OCI-LY3 (cell line): ENCODE results near the gene KCTD13.

ENCODE experiments used
- CTCF ChIP-seq: fragments of 200-600, 300-600 bp; sonication (generic); IDR thresholded peaks from 2 replicates; pipeline ENCODE4 v1.5.1; 2014; ENCODE audit warnings: antibody characterized with exemption, low read length, low read depth
- EZH2phosphoT487 ChIP-seq: fragments of 200-600 bp; shearing (Covaris generic); IDR thresholded peaks from 2 replicates; pipeline ENCODE4 v1.6.1; 2018; ENCODE audit warnings: antibody characterized with exemption, mixed run types, low read depth

- TF ChIP-seq CTCF (no peak), EZH2phosphoT487 (no peak)
Observed at GRCh38 chr16:29968205-29968604, 42.2 kb upstream of the KCTD13 start.
